Breast epithelium (tissue), 3 donors: Measurements from ENCODE around the gene MRPL19.

ENCODE experiments used
- POLR2A ChIP-seq: fragments of 450-650 bp; IDR thresholded peaks from one replicate; pipeline ENCODE4 v1.6.1; 2016; ENCODE audit warnings: antibody characterized with exemption, mild to moderate bottlenecking, moderate library complexity
- TF ChIP-seq, protein P1 (sequence below), 3 donors: fragments of 450-650 bp; IDR thresholded peaks; one replicate each; pipeline ENCODE4 v1.5.1; 2016 to 2017; ENCODE audit warnings: antibody characterized with exemption in 3 of 3, mild to moderate bottlenecking in 3 of 3, moderate library complexity in 3 of 3

DNA sequence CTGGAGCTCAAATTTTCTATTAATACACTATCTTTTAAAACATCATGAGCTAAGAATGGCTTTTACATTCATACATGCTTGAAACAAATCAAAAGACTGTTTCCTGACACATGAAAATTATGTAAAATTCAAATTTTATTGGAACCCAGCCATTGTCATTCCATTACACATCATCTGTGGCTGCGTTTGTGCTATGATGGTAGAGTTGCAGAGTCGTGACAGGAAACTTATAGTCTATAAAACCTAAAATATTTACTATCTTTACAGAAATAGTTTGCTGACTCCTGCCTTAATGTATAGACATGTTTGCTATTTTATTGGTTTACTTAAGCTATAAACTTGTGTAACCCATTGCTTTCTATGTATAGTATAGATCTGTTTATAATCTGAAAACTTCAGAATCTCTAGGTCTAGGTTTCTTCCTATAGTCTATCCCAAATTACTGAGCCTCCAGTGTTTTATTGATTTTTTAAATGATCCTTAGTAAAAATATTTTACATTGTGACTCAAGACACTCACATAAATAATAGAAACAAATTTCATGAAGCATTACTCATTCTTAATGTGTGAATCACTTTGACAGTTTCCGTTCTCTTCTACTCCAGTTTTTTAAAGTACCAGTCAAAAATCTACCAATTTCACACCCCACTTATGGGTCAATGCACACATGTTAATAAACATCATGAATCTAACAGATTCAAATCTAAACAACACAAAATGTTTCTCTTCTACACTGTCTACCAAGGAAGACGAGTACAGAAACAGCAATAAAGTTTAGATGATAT is 26.4 kb upstream of the MRPL19 start:
- no peak for TF ChIP-seq POLR2A
- TF ChIP-seq, protein P1, sequence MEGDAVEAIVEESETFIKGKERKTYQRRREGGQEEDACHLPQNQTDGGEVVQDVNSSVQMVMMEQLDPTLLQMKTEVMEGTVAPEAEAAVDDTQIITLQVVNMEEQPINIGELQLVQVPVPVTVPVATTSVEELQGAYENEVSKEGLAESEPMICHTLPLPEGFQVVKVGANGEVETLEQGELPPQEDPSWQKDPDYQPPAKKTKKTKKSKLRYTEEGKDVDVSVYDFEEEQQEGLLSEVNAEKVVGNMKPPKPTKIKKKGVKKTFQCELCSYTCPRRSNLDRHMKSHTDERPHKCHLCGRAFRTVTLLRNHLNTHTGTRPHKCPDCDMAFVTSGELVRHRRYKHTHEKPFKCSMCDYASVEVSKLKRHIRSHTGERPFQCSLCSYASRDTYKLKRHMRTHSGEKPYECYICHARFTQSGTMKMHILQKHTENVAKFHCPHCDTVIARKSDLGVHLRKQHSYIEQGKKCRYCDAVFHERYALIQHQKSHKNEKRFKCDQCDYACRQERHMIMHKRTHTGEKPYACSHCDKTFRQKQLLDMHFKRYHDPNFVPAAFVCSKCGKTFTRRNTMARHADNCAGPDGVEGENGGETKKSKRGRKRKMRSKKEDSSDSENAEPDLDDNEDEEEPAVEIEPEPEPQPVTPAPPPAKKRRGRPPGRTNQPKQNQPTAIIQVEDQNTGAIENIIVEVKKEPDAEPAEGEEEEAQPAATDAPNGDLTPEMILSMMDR (IDR thresholded peaks at IDR 0.05) = no peak
